ENCODE results near the gene SIGLEC9. TPM values are rescaled to one million over a fixed set of nuclear protein-coding genes. Genes with fewer than 3 reads are reported as not detected.

SIGLEC9 gene
- total and polyA plus RNA-seq, 2 of the 8 experiments (the other 6 are each of a cell fraction or from before 2014, with no cell fraction given): not detected

GRCh38 chr19:51131780-51132680 is 7.3 kb downstream of the SIGLEC9 start:
- H3K56ac ChIP-seq (replicated peaks; ENCODE audit: insufficient read length, low read depth, low read length): no peak overlapping the region
- no peak overlapping the region for H2BK20ac ChIP-seq (ENCODE audit: low read length)
- H2BK120ac ChIP-seq (replicated peaks; ENCODE audit: low read depth, low read length): no peak overlapping the region
- H2BK5ac ChIP-seq (ENCODE audit: low read depth, low read length): no peak overlapping the region
- H2BK15ac ChIP-seq (ENCODE audit: low read length): 0 out of 2 replicates have a peak overlapping the region, but pooled peaks have one; percentile 29
- WGBS, 2 experiments (ENCODE audit: extremely low coverage in 1 of 2, insufficient coverage in 1 of 2, insufficient read length in 1 of 2, insufficient replicate concordance in 2 of 2, low coverage in 1 of 2, low lambda C conversion rate in 2 of 2, missing lambda C conversion rate in 1 of 2): 89% methylated on average over 24 of the region's 24 CpGs; no CpG with 5 or more reads in 1 of the 2 experiments
- no peaks in the 10 kb centered on the region for H3K79me1 ChIP-seq (ENCODE audit: low read depth, low read length)
- no peaks in the 10 kb centered on the region for H3K36me3 ChIP-seq (ENCODE audit: control insufficient read depth in 2 of 4, insufficient read depth in 4 of 4, low read length in 3 of 4)
- no peak overlapping the region for H3K4me3 ChIP-seq (ENCODE audit: extremely low read depth in 1 of 4, insufficient read depth in 2 of 4, low read depth in 3 of 4, low read length in 4 of 4)
- no peaks in the 10 kb centered on the region; the same call in 1 of the 2 replicates for H3K23me2 ChIP-seq (ENCODE audit: low read depth, low read length)
- H2BK12ac ChIP-seq (ENCODE audit: low read depth, low read length): 0 out of 2 replicates have a peak overlapping the region, but pooled peaks have one; percentile 39
- POLR2A ChIA-PET (ENCODE audit: partially characterized antibody): interaction anchor here (1.0 kb wide), 1 partner anchor 9 kb away, joined by 3 read pairs; no protein-coding TSS in a partner anchor
- H4K91ac ChIP-seq (replicated peaks; ENCODE audit: insufficient read length, low read length): no peak overlapping the region
- H3K14ac ChIP-seq (ENCODE audit: insufficient read length): no peak overlapping the region
- no peak for FAIRE-seq
- no peak overlapping the region for H3K4me2 ChIP-seq (ENCODE audit: insufficient read depth in 1 of 2, low read depth in 2 of 2, low read length in 2 of 2)
- CTCF ChIA-PET (ENCODE audit: partially characterized antibody): interaction anchor here (0.6 to 1.3 kb wide), 5 partner anchors 26 to 383 kb away, joined by 3 to 6 read pairs (median 3); partner anchors contain the start of gene SIGLEC10
- no peak overlapping the region for H3K23ac ChIP-seq (ENCODE audit: insufficient read length)
- H3K4ac ChIP-seq (replicated peaks; ENCODE audit: insufficient read length, low read depth, low read length): no peak overlapping the region
- no peak overlapping the region for H2AK5ac ChIP-seq (ENCODE audit: low read depth, low read length)
- no peaks in the 10 kb centered on the region; a peak in 1 of 7 replicates for H3K27me3 ChIP-seq (replicated peaks in 1 of 4; ENCODE audit: control insufficient read depth in 3 of 4, extremely low read depth in 1 of 4, insufficient read depth in 3 of 4, low read length in 3 of 4)
- no peaks in the 10 kb centered on the region for H3K4me1 ChIP-seq (replicated peaks in 1 of 4; ENCODE audit: control insufficient read depth in 3 of 4, insufficient read depth in 4 of 4, low read length in 3 of 4)
- no peak overlapping the region for H3K18ac ChIP-seq (ENCODE audit: extremely low read depth, low read length)
- H2AFZ ChIP-seq (ENCODE audit: low read length): no peak overlapping the region
- H4K5ac ChIP-seq (ENCODE audit: insufficient read length, low read depth, low read length): no peak overlapping the region
- H4K20me1 ChIP-seq (replicated peaks in 1 of 2; ENCODE audit: control insufficient read depth in 1 of 2, insufficient read depth in 2 of 2, low read length in 2 of 2): no peaks in the 10 kb centered on the region
- H3K9me3 ChIP-seq (ENCODE audit: insufficient read depth in 2 of 2, low read depth in 1 of 2, low read length in 1 of 2): no peaks in the 10 kb centered on the region
- H4K8ac ChIP-seq (ENCODE audit: extremely low read depth, insufficient read depth, low read length): no peak overlapping the region
- DNase-seq (ENCODE audit: low read depth in 1 of 2, low spot score in 2 of 2): no peak
- TF ChIP-seq ATF2 (IDR thresholded peaks at IDR 0.05; ENCODE audit: low read length): no peak
- no peak for TF ChIP-seq RAD21 (IDR thresholded peaks at IDR 0.05 in 1 of 2, conservative IDR thresholded peaks at IDR 0.05 in 1 of 2; ENCODE audit: low read depth in 2 of 2, low read length in 2 of 2)
- TF ChIP-seq GABPA (IDR thresholded peaks at IDR 0.05; ENCODE audit: borderline replicate concordance, insufficient read depth, low read length): no peak
- H3K79me2 ChIP-seq (ENCODE audit: control insufficient read depth in 1 of 2, insufficient read depth in 2 of 2, low read length in 2 of 2): no peaks in the 10 kb centered on the region
- no peak overlapping the region for H3K27ac ChIP-seq (ENCODE audit: low read depth, low read length)
- H3K9ac ChIP-seq (replicated peaks in 1 of 4; ENCODE audit: extremely low read depth in 1 of 4, low read depth in 3 of 4, low read length in 3 of 4): no peak overlapping the region

All from H1 (cell line).